GM12878 (cell line): ENCODE results near the gene CACUL1. TPM values are rescaled to one million over a fixed set of nuclear protein-coding genes. Genes with fewer than 3 reads are reported as not detected.

ENCODE experiments used
- ATAC-seq: fragments of 200-7000 bp; cut with Tn5 transposase; 3 replicates; pipeline ENCODE4 v1.9.1; 2020; ENCODE audit warnings: mild to moderate bottlenecking, moderate library complexity
- BruUV-seq: library from RNA; stranded (reverse); fragments of 400-500 nt; replicated peaks from 2 replicates; lab custom pipeline; 2021; lab: Mats Ljungman, UMichigan
- CTCF ChIA-PET: fragments of 300-600 bp; sonication (Branson Sonifier 250); formaldehyde crosslinking; extraction: SDS; loops from one replicate; lab custom pipeline; 2021; ENCODE audit warnings: inconsistent platforms; lab: Yijun Ruan, JAX
- POLR2A ChIA-PET: fragments of 350-600 bp; formaldehyde crosslinking; extraction: SDS; loops from one replicate; lab custom pipeline; 2021; ENCODE audit warnings: inconsistent platforms; lab: Charles Lee
- RAD21 ChIA-PET: fragments of 300-600 bp; sonication (Branson Sonifier 250); formaldehyde crosslinking; loops from one replicate; lab custom pipeline; 2023; ENCODE audit warnings: antibody characterized with exemption; ENCODE audit not compliant: unreplicated experiment; lab: Charles Lee
- SMC1A ChIA-PET: fragments of 300-600 bp; sonication (Branson Sonifier 250); formaldehyde crosslinking; loops from one replicate; lab custom pipeline; 2023; ENCODE audit not compliant: unreplicated experiment, uncharacterized antibody; lab: Charles Lee
- DNase-seq: peaks from one replicate; pipeline ENCODE4 v3.0.0-alpha.2; 2011; ENCODE audit warnings: low read depth, low spot score
- FAIRE-seq: peaks from 3 replicates; lab custom pipeline; 2011; peaks lifted over from hg19 to GRCh38; lab: Jason Lieb, UNC
- H2AFZ ChIP-seq: 2 replicates; pipeline ENCODE4 v1.6.0; 2011; ENCODE audit warnings: low read depth, low read length, control low read depth; ENCODE audit not compliant: control insufficient read depth
- H3K27ac ChIP-seq: 2 replicates; pipeline ENCODE4 v1.5.1; 2011; ENCODE audit warnings: control low read depth; ENCODE audit not compliant: control insufficient read depth, insufficient read depth
- H3K27me3 ChIP-seq, 2 experiments: replicated peaks in 1 of 2; 2 replicates each; pipeline versions ENCODE4 v1.6.0 to v1.6.1; 2011; ENCODE audit warnings: low read length in 1 of 2; ENCODE audit not compliant: control insufficient read depth in 2 of 2, insufficient read depth in 2 of 2
- H3K36me3 ChIP-seq, 2 experiments: 2 replicates each; pipeline ENCODE4 v1.5.1; 2011; ENCODE audit warnings: low read length in 1 of 2; ENCODE audit not compliant: control insufficient read depth in 2 of 2, insufficient read depth in 2 of 2
- H3K4me1 ChIP-seq: 2 replicates; pipeline ENCODE4 v1.6.1; 2011; ENCODE audit warnings: mild to moderate bottlenecking, low read length, moderate library complexity, mixed read lengths; ENCODE audit not compliant: control insufficient read depth, insufficient read depth
- H3K4me2 ChIP-seq: 2 replicates; pipeline ENCODE4 v1.6.0; 2011; ENCODE audit warnings: control low read depth; ENCODE audit not compliant: control insufficient read depth, insufficient read depth
- H3K4me3 ChIP-seq: fragments of 200-600 bp; sonication (generic); 2 replicates; pipeline ENCODE4 v1.5.1; 2016
- H3K79me2 ChIP-seq: 2 replicates; pipeline ENCODE4 v1.6.0; 2011; ENCODE audit warnings: low read length; ENCODE audit not compliant: control insufficient read depth, insufficient read depth
- H3K9ac ChIP-seq: 2 replicates; pipeline ENCODE4 v1.8.0; 2011; ENCODE audit warnings: low read length, control low read depth, mixed read lengths; ENCODE audit not compliant: control insufficient read depth, insufficient read depth
- H3K9me3 ChIP-seq: replicated peaks from 3 replicates; pipeline ENCODE4 v1.5.1; 2011; ENCODE audit warnings: mild to moderate bottlenecking, low read length; ENCODE audit not compliant: control insufficient read depth, insufficient read depth
- H4K20me1 ChIP-seq: 2 replicates; pipeline ENCODE4 v1.6.0; 2011; ENCODE audit not compliant: control insufficient read depth, insufficient read depth
- BACH1 ChIP-seq: fragments of 450-650 bp; IDR thresholded peaks from 2 replicates; pipeline ENCODE4 v1.6.1; 2017; ENCODE audit warnings: mild to moderate bottlenecking, borderline replicate concordance
- BCL11A ChIP-seq: IDR thresholded peaks from 2 replicates; pipeline ENCODE4 v1.6.1; 2011; ENCODE audit warnings: low read depth, low read length
- CEBPZ ChIP-seq: fragments of 150-350 bp; IDR thresholded peaks from 2 replicates; pipeline ENCODE4 v1.6.1; 2016; ENCODE audit warnings: low read depth, low read length
- PAX8 ChIP-seq: fragments of 450-650 bp; IDR thresholded peaks from 2 replicates; pipeline ENCODE4 v1.6.1; 2017; ENCODE audit warnings: mild to moderate bottlenecking, moderate library complexity
- TCF3 ChIP-seq: IDR thresholded peaks from 2 replicates; pipeline ENCODE4 v1.6.1; 2012; ENCODE audit warnings: low read depth, mild to moderate bottlenecking, low read length, borderline replicate concordance; ENCODE audit not compliant: insufficient read depth
- YBX1 ChIP-seq: fragments of 450-650 bp; IDR thresholded peaks from 2 replicates; pipeline ENCODE4 v1.6.1; 2016; ENCODE audit warnings: antibody characterized with exemption
- in situ Hi-C: fragments of 300-500 bp; cut with MboI; formaldehyde crosslinking; loops from 9 replicates; pipeline ENCODE4 v1.14.3; 2018; ENCODE audit warnings: mixed read lengths
- intact Hi-C: fragments of 100-400 bp; cut with micrococcal nuclease; formaldehyde crosslinking; loops from one replicate; pipeline ENCODE4 v1.14.2; 2022; ENCODE audit not compliant: unreplicated experiment
- polyA plus RNA-seq, 11 experiments: library from polyadenylated mRNA; depleted of rRNA in 4 of 11; unstranded in 6 of 11; stranded (reverse) in 5 of 11; fragments of >200 nt; fragmentation: Nextera tagmentation in 4 of 11; fragmentation: Illumina TruSeq in 1 of 11; extraction: Ambion mirVana in 4 of 11; extraction: Trizol in 1 of 11; gene quantifications; 1 replicate in 1 of 11; 2 replicates in 10 of 11; pipeline versions ENCODE4 v1.2.1 to v1.2.3, GENCODE V29; 2011 to 2016; ENCODE audit warnings: inconsistent platforms in 2 of 11, missing spikeins in 2 of 11, low read depth in 1 of 11
- total RNA-seq, 4 experiments: library from RNA; depleted of rRNA in 3 of 4; stranded (reverse); fragments of >200 nt in 3 of 4; fragmentation: Illumina TruSeq in 1 of 4; extraction: Trizol in 1 of 4; gene quantifications; 2 replicates each; pipeline versions ENCODE4 v1.2.1 to v1.2.3, GENCODE V29; 2013 to 2021
- TF ChIP-seq, protein P1 (sequence below): IDR thresholded peaks from 2 replicates; pipeline ENCODE4 v1.6.1; 2012; ENCODE audit warnings: improper control_type of control experiment, low read depth, low read length; ENCODE audit not compliant: insufficient replicate concordance

CACUL1 gene
- total and polyA plus RNA-seq, 10 of the 15 experiments (the other 5 are each of a cell fraction or from before 2014, with no cell fraction given) = 7.4 to 23.2 (median 13.0) TPM

GRCh38 chr10:118628397-118628796, 126.4 kb downstream of the CACUL1 start:
- Histone ChIP-seq H3K36me3 (no peaks in the 10 kb centered on the region), H3K4me3 (no peak overlapping the region), H2AFZ (no peak overlapping the region), H3K4me1 (no peaks in the 10 kb centered on the region), H3K79me2 (no peaks in the 10 kb centered on the region), H4K20me1 (no peaks in the 10 kb centered on the region; the same call in 1 of the 2 replicates), H3K4me2 (no peak overlapping the region), H3K27ac (no peak overlapping the region), H3K27me3 (no peaks in the 10 kb centered on the region; a peak in 2 of 4 replicates), H3K9me3 (no peaks in the 10 kb centered on the region), H3K9ac (no peak overlapping the region)
- in situ Hi-C loops = no loop called here
- BruUV-seq = no TSS peak
- FAIRE-seq (no peak), DNase-seq (no peak), ATAC-seq (no peak)
- intact Hi-C loops = no loop called here
- TF ChIP-seq CEBPZ (no peak), YBX1 (no peak), PAX8 (no peak), BACH1 (no peak), TCF3 (no peak), BCL11A (no peak)
- TF ChIP-seq, protein P1, sequence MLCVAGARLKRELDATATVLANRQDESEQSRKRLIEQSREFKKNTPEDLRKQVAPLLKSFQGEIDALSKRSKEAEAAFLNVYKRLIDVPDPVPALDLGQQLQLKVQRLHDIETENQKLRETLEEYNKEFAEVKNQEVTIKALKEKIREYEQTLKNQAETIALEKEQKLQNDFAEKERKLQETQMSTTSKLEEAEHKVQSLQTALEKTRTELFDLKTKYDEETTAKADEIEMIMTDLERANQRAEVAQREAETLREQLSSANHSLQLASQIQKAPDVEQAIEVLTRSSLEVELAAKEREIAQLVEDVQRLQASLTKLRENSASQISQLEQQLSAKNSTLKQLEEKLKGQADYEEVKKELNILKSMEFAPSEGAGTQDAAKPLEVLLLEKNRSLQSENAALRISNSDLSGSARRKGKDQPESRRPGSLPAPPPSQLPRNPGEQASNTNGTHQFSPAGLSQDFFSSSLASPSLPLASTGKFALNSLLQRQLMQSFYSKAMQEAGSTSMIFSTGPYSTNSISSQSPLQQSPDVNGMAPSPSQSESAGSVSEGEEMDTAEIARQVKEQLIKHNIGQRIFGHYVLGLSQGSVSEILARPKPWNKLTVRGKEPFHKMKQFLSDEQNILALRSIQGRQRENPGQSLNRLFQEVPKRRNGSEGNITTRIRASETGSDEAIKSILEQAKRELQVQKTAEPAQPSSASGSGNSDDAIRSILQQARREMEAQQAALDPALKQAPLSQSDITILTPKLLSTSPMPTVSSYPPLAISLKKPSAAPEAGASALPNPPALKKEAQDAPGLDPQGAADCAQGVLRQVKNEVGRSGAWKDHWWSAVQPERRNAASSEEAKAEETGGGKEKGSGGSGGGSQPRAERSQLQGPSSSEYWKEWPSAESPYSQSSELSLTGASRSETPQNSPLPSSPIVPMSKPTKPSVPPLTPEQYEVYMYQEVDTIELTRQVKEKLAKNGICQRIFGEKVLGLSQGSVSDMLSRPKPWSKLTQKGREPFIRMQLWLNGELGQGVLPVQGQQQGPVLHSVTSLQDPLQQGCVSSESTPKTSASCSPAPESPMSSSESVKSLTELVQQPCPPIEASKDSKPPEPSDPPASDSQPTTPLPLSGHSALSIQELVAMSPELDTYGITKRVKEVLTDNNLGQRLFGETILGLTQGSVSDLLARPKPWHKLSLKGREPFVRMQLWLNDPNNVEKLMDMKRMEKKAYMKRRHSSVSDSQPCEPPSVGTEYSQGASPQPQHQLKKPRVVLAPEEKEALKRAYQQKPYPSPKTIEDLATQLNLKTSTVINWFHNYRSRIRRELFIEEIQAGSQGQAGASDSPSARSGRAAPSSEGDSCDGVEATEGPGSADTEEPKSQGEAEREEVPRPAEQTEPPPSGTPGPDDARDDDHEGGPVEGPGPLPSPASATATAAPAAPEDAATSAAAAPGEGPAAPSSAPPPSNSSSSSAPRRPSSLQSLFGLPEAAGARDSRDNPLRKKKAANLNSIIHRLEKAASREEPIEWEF = no peak
- ChIA-PET SMC1A (no interaction called here), POLR2A (no interaction called here), RAD21 (no interaction called here), CTCF (interaction anchor here (1.3 to 2.0 kb wide), 3 partner anchors 8 to 93 kb away, joined by 3 to 8 read pairs (median 4); no protein-coding TSS in a partner anchor)
